Gastroesophageal sphincter (tissue), 4 donors: ENCODE results near the gene PCDHGB5. TPM values are rescaled to one million over a fixed set of nuclear protein-coding genes. Genes with fewer than 3 reads are reported as not detected.
"Not testable (repeated sequence)": the region's sequence is repeated elsewhere in the genome, so short reads cannot be mapped to it uniquely, and the experiment has no call there.

Experiments
- ATAC-seq: fragments of 150-250 bp; one replicate; pipeline ENCODE4 v1.9.1; 2016; ENCODE audit warnings: mild to moderate bottlenecking, moderate library complexity
- H3K27ac ChIP-seq, 4 donors: fragments of 200-600 bp; sonication (generic) in 3 of 4; 1 replicate in 3 of 4; 2 replicates in 1 of 4; pipeline ENCODE4 v1.5.1; 2016 to 2019
- H3K27me3 ChIP-seq: fragments of 200-600 bp; sonication (generic); one replicate; pipeline ENCODE4 v1.5.1; 2019
- H3K36me3 ChIP-seq, 2 donors: fragments of 200-600 bp; sonication (generic); one replicate each; pipeline ENCODE4 v1.5.1; 2019; ENCODE audit warnings: control low read depth in 1 of 2
- H3K4me1 ChIP-seq, 3 donors: fragments of 200-600 bp; sonication (generic); 1 replicate in 2 of 3; 2 replicates in 1 of 3; pipeline ENCODE4 v1.5.1; 2016 to 2019; ENCODE audit warnings: control low read depth in 2 of 3
- H3K4me3 ChIP-seq, 2 donors: fragments of 200-600 bp; sonication (generic); one replicate each; pipeline ENCODE4 v1.5.1; 2019; ENCODE audit warnings: mild to moderate bottlenecking in 1 of 2, moderate library complexity in 1 of 2
- H3K9me3 ChIP-seq, 3 donors: fragments of 200-600 bp; sonication (generic); one replicate each; pipeline ENCODE4 v1.5.1; 2017 to 2019; ENCODE audit warnings: control low read depth in 2 of 3
- EP300 ChIP-seq: sonication (generic); formaldehyde crosslinking; IDR thresholded peaks from one replicate; pipeline ENCODE4 v1.6.1; 2017; ENCODE audit warnings: antibody characterized with exemption, mild to moderate bottlenecking
- POLR2A ChIP-seq, 2 donors: fragments of 450-650 bp; IDR thresholded peaks; one replicate each; pipeline ENCODE4 v1.6.1; 2017; ENCODE audit warnings: antibody characterized with exemption in 2 of 2, mild to moderate bottlenecking in 2 of 2, moderate library complexity in 1 of 2
- POLR2AphosphoS5 ChIP-seq: sonication (generic); formaldehyde crosslinking; IDR thresholded peaks from one replicate; pipeline ENCODE4 v1.6.1; 2017; ENCODE audit warnings: antibody characterized with exemption
- WGBS, 2 donors: methylation state at CpG; one replicate each; pipeline ENCODE4 v1.1.5; 2018; ENCODE audit warnings: low coverage in 1 of 2; 5-methylcytosine and 5-hydroxymethylcytosine counted together
- total RNA-seq, 4 donors: library from RNA; depleted of rRNA; stranded (reverse); fragments of >200 nt; gene quantifications; one replicate each; pipeline ENCODE4 v1.1.0, GENCODE V29; 2016
- TF ChIP-seq, protein P1 (sequence below), 4 experiments: fragments of 200-600 bp in 2 of 4; fragments of 450-650 bp in 2 of 4; sonication (generic) in 1 of 4; IDR thresholded peaks; one replicate each; pipeline ENCODE4 v1.5.1; 2017 to 2019; ENCODE audit warnings: antibody characterized with exemption in 4 of 4, mild to moderate bottlenecking in 2 of 4, moderate library complexity in 2 of 4

PCDHGB5 gene
- total RNA-seq, 4 donors from 2014 or later, result 4.0 to 12.9 (median 9.8) TPM

DNA sequence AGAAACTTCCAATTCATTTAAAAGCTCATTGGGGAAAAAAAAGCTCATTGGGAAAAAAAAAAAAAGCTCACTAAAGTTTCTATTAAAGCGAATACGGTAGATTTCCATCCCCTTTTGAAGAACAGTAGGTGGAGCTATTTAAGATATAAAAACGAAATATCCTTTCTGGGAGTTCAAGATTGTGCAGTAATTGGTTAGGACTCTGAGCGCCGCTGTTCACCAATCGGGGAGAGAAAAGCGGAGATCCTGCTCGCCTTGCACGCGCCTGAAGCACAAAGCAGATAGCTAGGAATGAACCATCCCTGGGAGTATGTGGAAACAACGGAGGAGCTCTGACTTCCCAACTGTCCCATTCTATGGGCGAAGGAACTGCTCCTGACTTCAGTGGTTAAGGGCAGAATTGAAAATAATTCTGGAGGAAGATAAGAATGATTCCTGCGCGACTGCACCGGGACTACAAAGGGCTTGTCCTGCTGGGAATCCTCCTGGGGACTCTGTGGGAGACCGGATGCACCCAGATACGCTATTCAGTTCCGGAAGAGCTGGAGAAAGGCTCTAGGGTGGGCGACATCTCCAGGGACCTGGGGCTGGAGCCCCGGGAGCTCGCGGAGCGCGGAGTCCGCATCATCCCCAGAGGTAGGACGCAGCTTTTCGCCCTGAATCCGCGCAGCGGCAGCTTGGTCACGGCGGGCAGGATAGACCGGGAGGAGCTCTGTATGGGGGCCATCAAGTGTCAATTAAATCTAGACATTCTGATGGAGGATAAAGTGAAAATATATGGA is 32.8 kb downstream of the PCDHGB5 start, which contains the start of gene PCDHGA12:
PCDHGA12 (plus strand) TSS at position 176 of the 782 bp plus-strand sequence; CDS start at position 429, 253 bp downstream.
- peak within 1 kb of the TSS; percentile 19 to 46 for H3K4me3 ChIP-seq
- H3K4me1 ChIP-seq, result peaks cover 0 to 14% (median 0%) of the 10 kb centered on the region in 3 donors
- no peaks in the 10 kb centered on the region for H3K27me3 ChIP-seq
- peak; percentile 62 for ATAC-seq
- peak within 1 kb of the TSS in 2 of 4 donors; percentile 44 to 45 for H3K27ac ChIP-seq
- H3K9me3 ChIP-seq, result peaks cover 0 to 100% (median 23%) of the 10 kb centered on the region in 3 donors
- TF ChIP-seq, protein P1, sequence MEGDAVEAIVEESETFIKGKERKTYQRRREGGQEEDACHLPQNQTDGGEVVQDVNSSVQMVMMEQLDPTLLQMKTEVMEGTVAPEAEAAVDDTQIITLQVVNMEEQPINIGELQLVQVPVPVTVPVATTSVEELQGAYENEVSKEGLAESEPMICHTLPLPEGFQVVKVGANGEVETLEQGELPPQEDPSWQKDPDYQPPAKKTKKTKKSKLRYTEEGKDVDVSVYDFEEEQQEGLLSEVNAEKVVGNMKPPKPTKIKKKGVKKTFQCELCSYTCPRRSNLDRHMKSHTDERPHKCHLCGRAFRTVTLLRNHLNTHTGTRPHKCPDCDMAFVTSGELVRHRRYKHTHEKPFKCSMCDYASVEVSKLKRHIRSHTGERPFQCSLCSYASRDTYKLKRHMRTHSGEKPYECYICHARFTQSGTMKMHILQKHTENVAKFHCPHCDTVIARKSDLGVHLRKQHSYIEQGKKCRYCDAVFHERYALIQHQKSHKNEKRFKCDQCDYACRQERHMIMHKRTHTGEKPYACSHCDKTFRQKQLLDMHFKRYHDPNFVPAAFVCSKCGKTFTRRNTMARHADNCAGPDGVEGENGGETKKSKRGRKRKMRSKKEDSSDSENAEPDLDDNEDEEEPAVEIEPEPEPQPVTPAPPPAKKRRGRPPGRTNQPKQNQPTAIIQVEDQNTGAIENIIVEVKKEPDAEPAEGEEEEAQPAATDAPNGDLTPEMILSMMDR (IDR thresholded peaks at IDR 0.05), result peak in 3 of 4 experiments; percentile 17 to 44 (median 41)
- TF ChIP-seq POLR2AphosphoS5, result no peak
- H3K36me3 ChIP-seq, result peaks cover 0 to 24% of the 10 kb centered on the region in 2 donors
- 5% methylated on average over 4 to 15 of the region's 33 CpGs for whole genome bisulfite sequencing, 2 donors

DNA sequence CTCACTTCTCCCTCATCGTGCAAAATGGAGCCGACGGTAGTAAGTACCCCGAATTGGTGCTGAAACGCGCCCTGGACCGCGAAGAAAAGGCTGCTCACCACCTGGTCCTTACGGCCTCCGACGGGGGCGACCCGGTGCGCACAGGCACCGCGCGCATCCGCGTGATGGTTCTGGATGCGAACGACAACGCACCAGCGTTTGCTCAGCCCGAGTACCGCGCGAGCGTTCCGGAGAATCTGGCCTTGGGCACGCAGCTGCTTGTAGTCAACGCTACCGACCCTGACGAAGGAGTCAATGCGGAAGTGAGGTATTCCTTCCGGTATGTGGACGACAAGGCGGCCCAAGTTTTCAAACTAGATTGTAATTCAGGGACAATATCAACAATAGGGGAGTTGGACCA is 33.5 kb downstream of the PCDHGB5 start:
- Histone ChIP-seq H3K27ac (peak overlapping the region in 2 of 4 donors; percentile 44 to 45), H3K4me3 (peak overlapping the region in 1 of 2 donors; percentile 46), H3K4me1 (peaks cover 0 to 14% (median 0%) of the 10 kb centered on the region in 3 donors), H3K27me3 (no peaks in the 10 kb centered on the region), H3K36me3 (peaks cover 0 to 19% of the 10 kb centered on the region in 2 donors), H3K9me3 (peaks cover 0 to 100% (median 25%) of the 10 kb centered on the region in 3 donors)
- WGBS, 2 donors, result 3% methylated on average over 5 of the region's 37 CpGs; no CpG with 5 or more reads in 1 of the 2 donors
- no peak for ATAC-seq
- TF ChIP-seq POLR2AphosphoS5 (no peak), EP300 (no peak), POLR2A (IDR thresholded peaks at IDR 0.05) (no peak)
- TF ChIP-seq, protein P1 (IDR thresholded peaks at IDR 0.05), result no peak

DNA sequence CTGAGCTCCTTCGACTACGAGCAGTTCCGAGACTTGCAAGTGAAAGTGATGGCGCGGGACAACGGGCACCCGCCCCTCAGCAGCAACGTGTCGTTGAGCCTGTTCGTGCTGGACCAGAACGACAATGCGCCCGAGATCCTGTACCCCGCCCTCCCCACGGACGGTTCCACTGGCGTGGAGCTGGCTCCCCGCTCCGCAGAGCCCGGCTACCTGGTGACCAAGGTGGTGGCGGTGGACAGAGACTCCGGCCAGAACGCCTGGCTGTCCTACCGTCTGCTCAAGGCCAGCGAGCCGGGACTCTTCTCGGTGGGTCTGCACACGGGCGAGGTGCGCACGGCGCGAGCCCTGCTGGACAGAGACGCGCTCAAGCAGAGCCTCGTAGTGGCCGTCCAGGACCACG is 34.6 kb downstream of the PCDHGB5 start:
- H3K27me3 ChIP-seq, H3K27ac ChIP-seq, ATAC-seq, H3K36me3 ChIP-seq, H3K4me3 ChIP-seq: not testable (repeated sequence)
- peaks cover 0 to 100% (median 17%) of the 10 kb centered on the region in 3 donors for H3K9me3 ChIP-seq
- peaks cover 0 to 14% (median 0%) of the 10 kb centered on the region in 3 donors for H3K4me1 ChIP-seq
- no CpG with 5 or more reads among the region's 38 CpGs for WGBS, 2 donors

DNA sequence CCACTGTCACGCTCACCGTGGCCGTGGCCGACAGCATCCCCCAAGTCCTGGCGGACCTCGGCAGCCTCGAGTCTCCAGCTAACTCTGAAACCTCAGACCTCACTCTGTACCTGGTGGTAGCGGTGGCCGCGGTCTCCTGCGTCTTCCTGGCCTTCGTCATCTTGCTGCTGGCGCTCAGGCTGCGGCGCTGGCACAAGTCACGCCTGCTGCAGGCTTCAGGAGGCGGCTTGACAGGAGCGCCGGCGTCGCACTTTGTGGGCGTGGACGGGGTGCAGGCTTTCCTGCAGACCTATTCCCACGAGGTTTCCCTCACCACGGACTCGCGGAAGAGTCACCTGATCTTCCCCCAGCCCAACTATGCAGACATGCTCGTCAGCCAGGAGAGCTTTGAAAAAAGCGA is 35.0 kb downstream of the PCDHGB5 start:
- 13% methylated on average over 8 of the region's 29 CpGs; no CpG with 5 or more reads in 1 of the 2 donors for WGBS, 2 donors
- H3K27ac ChIP-seq, result not testable (repeated sequence)
- H3K9me3 ChIP-seq, result peaks cover 0 to 100% (median 16%) of the 10 kb centered on the region in 3 donors

DNA sequence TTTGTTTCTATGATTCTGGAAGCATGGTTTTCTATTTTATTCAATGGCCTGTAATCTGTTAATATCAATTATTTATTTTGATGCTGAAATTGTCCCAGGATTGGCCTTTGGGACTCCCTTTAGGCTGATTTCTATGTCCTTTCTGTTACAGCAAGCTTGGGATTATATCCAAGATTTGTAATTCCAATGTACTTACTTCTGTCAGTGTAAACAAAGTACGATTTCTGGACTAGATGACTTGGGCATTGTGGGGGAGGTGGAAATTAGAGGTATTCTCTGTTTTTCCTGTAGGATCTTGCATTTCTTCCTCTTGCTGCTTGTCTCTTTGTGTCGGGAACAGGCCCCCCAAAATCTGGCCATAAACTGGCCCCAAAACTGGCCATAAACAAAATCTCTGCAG is 36.3 kb downstream of the PCDHGB5 start:
- no peak overlapping the region for H3K27ac ChIP-seq
- H3K9me3 ChIP-seq, result peaks cover 0 to 98% (median 11%) of the 10 kb centered on the region in 3 donors
- no peak for TF ChIP-seq EP300
- no peak for TF ChIP-seq POLR2A (IDR thresholded peaks at IDR 0.05)
- no peak for TF ChIP-seq POLR2AphosphoS5
- TF ChIP-seq, protein P1 (IDR thresholded peaks at IDR 0.05), result no peak
- H3K27me3 ChIP-seq, result no peaks in the 10 kb centered on the region
- ATAC-seq, result no peak
- H3K4me1 ChIP-seq, result peaks cover 0 to 14% (median 0%) of the 10 kb centered on the region in 3 donors
- H3K4me3 ChIP-seq, result no peak overlapping the region
- 52 to 56% methylated on average over 2 of the region's 2 CpGs for WGBS, 2 donors
- peaks cover 0 to 4% of the 10 kb centered on the region in 2 donors for H3K36me3 ChIP-seq

More for the DNA sequence above, 35.0 kb downstream of the PCDHGB5 start:
- ATAC-seq, H3K27me3 ChIP-seq, H3K4me3 ChIP-seq, H3K36me3 ChIP-seq: not testable (repeated sequence)
- H3K4me1 ChIP-seq, result peaks cover 0 to 14% (median 0%) of the 10 kb centered on the region in 3 donors

DNA sequence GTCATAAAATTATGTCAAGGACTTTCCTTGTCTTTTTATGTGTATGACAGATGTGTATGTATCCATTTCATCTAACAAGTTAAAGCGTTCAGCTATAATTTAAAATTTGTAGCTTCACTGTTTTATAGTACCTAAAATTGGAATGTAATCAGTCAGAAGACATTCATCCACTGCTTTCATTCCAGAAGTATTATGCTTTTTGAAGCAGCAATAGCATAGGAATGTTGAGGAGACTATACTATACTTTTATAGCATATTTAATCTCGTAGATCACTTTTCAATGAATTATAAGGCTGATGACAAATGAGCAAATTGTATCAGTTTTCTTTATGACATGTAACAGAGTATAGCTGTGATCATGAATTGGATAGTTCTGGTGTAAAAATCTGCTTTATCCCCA is 39.5 kb downstream of the PCDHGB5 start:
- no peak for ATAC-seq
- Histone ChIP-seq H3K4me3 (no peak overlapping the region), H3K36me3 (peaks cover 0 to 19% of the 10 kb centered on the region in 2 donors), H3K9me3 (peaks cover 0 to 98% (median 2%) of the 10 kb centered on the region in 3 donors), H3K27me3 (no peaks in the 10 kb centered on the region), H3K4me1 (no peaks in the 10 kb centered on the region), H3K27ac (no peak overlapping the region)
- WGBS, 2 donors, result 72 to 91% methylated on average over 2 of the region's 2 CpGs
- TF ChIP-seq POLR2AphosphoS5 (no peak), POLR2A (IDR thresholded peaks at IDR 0.05) (no peak), EP300 (no peak)
- TF ChIP-seq, protein P1 (IDR thresholded peaks at IDR 0.05), result no peak
